AG04450 (cell line): ENCODE results near the gene SLC16A3. TPM values are rescaled to one million over a fixed set of nuclear protein-coding genes. Genes with fewer than 3 reads are reported as not detected.

Experiments
- CTCF ChIA-PET: fragments of 300-600, 350-600 bp; formaldehyde crosslinking; extraction: SDS; loops from one replicate; lab custom pipeline; 2022; ENCODE audit warnings: antibody characterized with exemption, inconsistent platforms; lab: Charles Lee
- POLR2A ChIA-PET: fragments of 350-600 bp; formaldehyde crosslinking; extraction: SDS; loops from one replicate; lab custom pipeline; 2021; ENCODE audit warnings: antibody characterized with exemption, inconsistent platforms; lab: Yijun Ruan, JAX
- DNase-seq: peaks from one replicate; pipeline ENCODE4 v3.0.0-alpha.2; 2011; ENCODE audit warnings: low read depth, low spot score
- H3K27ac ChIP-seq: one replicate; pipeline ENCODE4 v1.5.1; 2012; ENCODE audit warnings: low read depth, low read length, control low read depth
- H3K27me3 ChIP-seq: one replicate; pipeline ENCODE4 v1.6.0; 2012; ENCODE audit warnings: low read length; ENCODE audit not compliant: control insufficient read depth, insufficient read depth
- H3K4me3 ChIP-seq: 2 replicates; pipeline ENCODE4 v1.5.1; 2011; ENCODE audit warnings: mild to moderate bottlenecking, low read depth, low read length, control low read depth
- H3K9me3 ChIP-seq: 2 replicates; pipeline ENCODE4 v1.5.1; 2012; ENCODE audit warnings: low read length; ENCODE audit not compliant: control insufficient read depth, insufficient read depth
- CTCF ChIP-seq: IDR thresholded peaks from 2 replicates; pipeline ENCODE4 v1.5.1; 2011; ENCODE audit warnings: low read depth, low read length, control low read depth, inconsistent platforms
- polyA plus RNA-seq: library from polyadenylated mRNA; depleted of rRNA; stranded (reverse); fragments of >200 nt; gene quantifications from 2 replicates; pipeline ENCODE4 v1.2.3, GENCODE V29; 2011

SLC16A3 gene
- polyA plus RNA-seq, 1 experiment, result 61.7 TPM

- POLR2A ChIA-PET, result no interaction called here
- Histone ChIP-seq H3K4me3 (no peak overlapping the region; the same call in 1 of the 2 replicates), H3K27ac (peak overlapping the region; percentile 39), H3K27me3 (no peaks in the 10 kb centered on the region), H3K9me3 (no peaks in the 10 kb centered on the region; the same call in 1 of the 2 replicates)
- CTCF ChIA-PET, result no interaction called here
- DNase-seq, result no peak
- TF ChIP-seq CTCF, result no peak
These were observed 40.5 kb downstream of the SLC16A3 start for GRCh38 chr17:82269138-82269881.

- TF ChIP-seq CTCF, result no peak
- Histone ChIP-seq H3K27ac (peak overlapping the region; percentile 21), H3K4me3 (no peak overlapping the region), H3K9me3 (no peaks in the 10 kb centered on the region; the same call in 1 of the 2 replicates), H3K27me3 (no peaks in the 10 kb centered on the region)
- POLR2A ChIA-PET, result no interaction called here
- no peak for DNase-seq
- CTCF ChIA-PET, result no interaction called here
These were observed 41.1 kb downstream of the SLC16A3 start for GRCh38 chr17:82269882-82270500.

GRCh38 chr17:82270651-82271050 is 41.8 kb downstream of the SLC16A3 start:
- H3K4me3 ChIP-seq, result no peak overlapping the region

GRCh38 chr17:82271401-82271800 is 42.6 kb downstream of the SLC16A3 start:
- ChIA-PET POLR2A (no interaction called here), CTCF (no interaction called here)
- H3K9me3 ChIP-seq, result no peaks in the 10 kb centered on the region; the same call in 1 of the 2 replicates
- no peak overlapping the region for H3K27ac ChIP-seq
- H3K4me3 ChIP-seq, result peak overlapping the region; percentile 90
- no peak for TF ChIP-seq CTCF
- no peak for DNase-seq
- H3K27me3 ChIP-seq, result no peaks in the 10 kb centered on the region

More at GRCh38 chr17:82270651-82271050, 41.8 kb downstream of the SLC16A3 start:
- Histone ChIP-seq H3K27ac (no peak overlapping the region), H3K27me3 (no peaks in the 10 kb centered on the region), H3K9me3 (no peaks in the 10 kb centered on the region; the same call in 1 of the 2 replicates)
- DNase-seq, result no peak
- CTCF ChIA-PET, result no interaction called here
- POLR2A ChIA-PET, result no interaction called here
- no peak for TF ChIP-seq CTCF
